HuH-7.5 (cell line): ENCODE data around the gene TCF7L2.

Source experiments
- DNase-seq: peaks from one replicate; pipeline ENCODE4 v3.0.0; 2011; ENCODE audit warnings: low spot score

TCF7L2 gene

DNA sequence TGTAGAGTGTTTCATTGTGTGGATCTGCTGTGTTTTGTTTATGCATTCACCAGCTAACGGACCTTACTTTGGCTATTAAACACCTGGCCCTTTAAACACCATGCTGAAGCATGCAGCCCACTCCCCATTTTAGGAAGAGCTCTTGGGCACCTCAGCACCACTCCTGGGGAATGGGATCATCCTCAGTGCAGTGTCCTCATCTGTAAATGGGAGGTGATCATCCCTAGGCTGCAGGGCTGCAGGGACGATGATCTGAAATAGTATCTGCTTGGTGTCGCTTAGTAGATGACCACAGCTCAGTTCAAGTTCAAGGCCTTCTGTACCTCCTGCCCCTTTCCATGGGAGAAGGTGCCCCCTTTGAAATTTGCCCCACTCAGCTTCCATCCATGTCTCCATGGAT, 229.9 kb downstream of the TCF7L2 start:
- no peak for DNase-seq

DNA sequence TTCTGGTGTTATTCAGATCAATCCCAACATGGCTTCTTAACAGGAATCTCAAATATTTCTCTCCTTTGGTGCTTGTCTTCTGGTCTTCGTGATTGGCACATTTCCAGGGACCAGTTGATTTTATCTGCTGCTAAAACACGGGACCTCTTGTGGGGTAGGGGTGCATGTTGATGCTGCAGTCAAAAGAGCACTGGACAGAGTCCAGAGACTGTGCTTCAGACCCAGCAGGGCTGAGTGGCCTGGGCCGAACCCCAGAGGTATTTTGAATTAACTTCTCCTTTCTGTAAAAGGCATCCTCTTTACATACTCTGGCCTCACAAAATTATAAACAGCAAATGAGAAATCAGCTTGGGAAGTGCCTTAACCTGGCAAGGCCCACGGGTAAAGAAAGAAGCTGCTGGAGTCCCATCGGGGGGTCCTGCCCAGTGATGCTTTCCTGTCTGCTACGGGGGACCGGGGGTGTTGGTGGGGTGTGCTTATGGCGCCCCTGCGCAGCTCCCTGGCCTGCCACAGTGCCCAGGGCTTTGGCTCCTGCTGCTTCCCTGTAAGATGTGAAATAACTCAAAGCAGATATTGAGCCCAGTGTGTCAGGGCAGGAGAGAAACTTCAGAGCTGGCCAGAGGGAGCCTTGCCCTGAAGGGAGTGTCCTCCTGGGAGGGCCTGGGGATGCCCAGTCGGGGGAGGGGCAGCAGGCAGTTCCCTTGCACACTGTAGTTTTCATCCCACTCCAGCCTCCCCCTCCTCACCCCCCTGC, 230.5 kb downstream of the TCF7L2 start:
- DNase-seq, result no peak

DNA sequence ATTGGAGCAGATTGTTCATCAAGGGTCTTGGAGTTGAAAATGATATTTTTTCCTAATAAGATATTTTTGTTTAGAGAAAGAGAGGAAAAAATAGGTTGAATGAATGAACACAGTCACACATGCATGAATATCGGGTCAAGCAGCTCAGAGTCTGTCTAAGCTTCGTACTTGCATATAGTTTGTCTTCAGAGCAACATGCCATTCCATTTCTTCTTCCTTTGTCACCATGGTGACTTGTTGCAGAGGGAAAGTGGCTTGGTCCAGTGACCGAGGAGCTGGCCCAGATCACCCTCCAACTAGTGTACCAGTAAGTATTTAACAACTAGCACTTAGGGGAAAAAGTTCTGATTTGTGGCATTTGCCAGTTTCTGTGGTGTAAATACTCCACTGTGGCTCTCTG, 232.1 kb downstream of the TCF7L2 start:
- DNase-seq, result no peak

DNA sequence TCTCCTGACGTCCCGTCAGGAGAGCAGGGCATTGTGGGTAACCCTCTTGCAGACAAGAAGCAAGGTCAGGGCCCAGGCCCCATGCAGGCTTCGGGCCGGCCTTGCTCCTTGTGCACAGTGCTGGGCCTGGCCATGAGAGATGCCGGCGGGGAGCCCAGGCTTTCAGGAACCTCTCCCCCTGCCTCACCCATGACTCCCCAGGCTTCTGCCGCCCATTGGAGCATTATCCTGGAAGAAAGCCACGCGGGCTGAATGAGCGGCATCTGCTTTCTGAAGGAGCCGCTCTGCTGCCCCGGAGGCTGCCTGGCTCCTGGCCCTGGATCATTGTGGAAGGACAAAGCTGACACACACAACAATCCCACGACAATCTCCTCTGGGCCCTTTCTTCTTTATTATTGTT, 233.5 kb downstream of the TCF7L2 start:
- DNase-seq, result no peak

DNA sequence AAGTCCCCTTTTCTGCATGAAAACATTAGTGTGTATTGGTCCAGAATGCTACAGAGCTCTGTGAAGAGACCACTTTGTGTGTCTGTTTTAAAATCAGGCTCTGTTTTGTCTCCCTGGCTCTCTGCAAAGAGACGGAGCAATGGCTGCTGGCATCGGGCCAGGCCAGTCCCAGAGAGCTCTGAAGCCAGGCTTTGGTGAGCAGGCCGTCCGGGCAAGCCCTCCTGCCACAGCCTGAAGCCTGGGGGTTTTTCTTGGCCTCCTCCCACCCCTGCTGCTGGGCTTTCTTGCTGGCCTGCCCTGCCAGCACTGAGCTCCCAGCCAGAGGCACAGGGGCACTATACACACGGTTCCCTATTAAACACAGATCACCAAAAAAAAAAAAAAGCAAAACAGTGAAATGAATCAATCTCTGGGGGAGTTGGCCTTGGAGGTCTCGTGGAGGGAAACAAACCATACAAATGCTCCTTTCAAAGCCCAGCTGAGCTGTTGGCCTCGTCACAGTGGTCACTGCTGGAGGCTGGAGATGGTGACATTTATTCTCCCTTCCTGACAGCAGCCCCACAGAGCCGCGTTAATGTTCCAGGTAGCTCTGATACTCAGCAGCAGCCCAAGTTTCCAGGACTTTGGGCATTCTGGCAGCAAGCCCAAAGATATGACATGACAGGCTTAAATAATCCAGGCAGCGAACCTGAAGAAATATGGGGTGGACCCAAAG, 237.2 kb downstream of the TCF7L2 start:
- no peak for DNase-seq

DNA sequence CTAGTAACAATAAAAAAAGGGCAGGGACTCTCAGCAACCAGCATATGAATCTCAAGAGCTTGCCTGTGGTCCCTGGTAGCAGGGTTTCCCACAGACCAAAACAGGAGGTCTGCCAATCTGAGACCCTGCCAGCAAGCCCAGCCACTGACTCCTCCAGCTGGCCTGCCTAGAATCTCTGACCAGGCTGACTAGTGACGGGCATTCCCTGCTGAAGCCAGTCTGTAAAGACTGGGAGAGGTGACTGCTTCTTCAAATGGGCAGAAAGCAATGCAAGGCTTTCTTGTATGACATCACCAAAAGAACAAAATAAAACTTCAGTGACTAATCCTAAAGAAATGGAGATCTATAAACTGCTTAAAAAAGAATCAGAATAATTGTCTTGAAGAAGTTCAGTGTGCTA, 249.4 kb downstream of the TCF7L2 start:
- DNase-seq, result no peak

DNA sequence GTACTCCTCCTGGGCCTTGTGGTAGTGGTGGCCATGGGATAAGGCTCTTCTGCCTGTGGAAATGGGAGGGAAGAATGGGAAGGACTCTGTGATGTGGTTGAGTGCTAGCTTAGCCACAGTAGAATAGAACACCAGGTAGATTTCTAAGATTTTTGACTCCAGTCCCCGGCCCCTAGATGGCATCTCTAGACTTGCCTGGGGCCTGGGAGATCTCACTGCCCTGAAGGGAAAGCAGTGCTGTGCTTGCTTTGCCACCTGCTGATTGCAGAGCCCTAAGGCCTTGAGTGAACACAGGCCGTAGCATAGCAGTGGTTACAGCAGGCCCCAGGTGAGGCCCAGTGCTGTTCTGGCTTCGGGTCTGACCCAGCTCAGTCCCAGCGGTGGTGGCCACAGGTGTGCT, 252.0 kb downstream of the TCF7L2 start:
- DNase-seq, result no peak

DNA sequence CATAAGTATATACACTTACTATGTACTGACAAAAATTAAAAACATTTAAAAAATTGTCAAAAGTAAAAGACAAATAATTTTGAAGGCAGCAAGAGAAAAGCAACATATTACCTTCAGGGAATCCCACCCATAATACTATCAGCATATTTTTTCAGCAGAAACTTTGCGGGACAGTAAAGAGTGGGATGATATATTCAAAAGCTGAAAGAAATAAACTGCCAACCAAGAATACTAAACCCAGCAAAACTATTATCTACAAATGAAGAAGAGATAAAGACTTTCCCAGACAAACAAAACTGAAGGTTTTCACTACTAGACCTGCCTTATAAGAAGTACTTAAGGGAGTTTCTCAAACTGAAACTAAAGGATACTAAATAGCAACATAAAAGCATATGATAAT, 257.9 kb downstream of the TCF7L2 start:
- DNase-seq, result no peak

DNA sequence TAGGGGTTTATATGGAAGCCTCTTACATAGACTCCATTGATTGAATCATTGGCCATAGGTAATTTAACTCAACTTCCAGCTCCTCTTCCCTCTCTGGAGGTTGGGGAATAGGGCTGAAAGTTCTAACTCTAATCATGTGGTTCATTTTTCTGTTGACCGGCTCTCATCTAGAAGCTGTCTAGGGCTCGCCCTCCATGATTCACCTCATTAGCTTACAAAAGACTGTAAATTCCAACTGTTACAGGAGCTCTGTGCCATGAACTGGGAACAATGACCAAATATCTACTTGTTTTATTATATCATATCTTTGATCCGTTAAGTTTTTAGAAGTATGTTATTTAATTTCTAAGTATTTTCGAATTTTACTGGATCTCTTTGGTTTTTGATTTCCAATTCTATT, 263.0 kb downstream of the TCF7L2 start:
- DNase-seq, result no peak

DNA sequence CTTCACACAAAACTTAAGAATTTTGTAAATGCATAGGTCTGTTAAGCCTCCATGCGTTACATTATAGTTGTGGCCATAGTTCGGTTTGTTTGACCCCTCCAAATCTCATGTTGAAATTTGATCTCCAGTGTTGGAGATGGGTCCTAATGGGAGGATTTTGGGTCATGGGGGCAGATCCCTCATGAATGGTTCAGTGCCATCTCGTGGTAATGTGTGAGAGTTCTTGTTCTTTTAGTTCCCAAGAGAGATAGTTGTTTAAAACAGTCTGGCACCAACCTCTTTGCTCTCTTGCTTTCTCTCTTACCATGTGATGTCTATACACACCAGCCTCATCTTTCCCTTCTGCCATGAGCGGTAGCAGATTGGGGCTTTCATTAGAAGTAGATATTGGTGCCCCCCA, 264.3 kb downstream of the TCF7L2 start:
- no peak for DNase-seq

DNA sequence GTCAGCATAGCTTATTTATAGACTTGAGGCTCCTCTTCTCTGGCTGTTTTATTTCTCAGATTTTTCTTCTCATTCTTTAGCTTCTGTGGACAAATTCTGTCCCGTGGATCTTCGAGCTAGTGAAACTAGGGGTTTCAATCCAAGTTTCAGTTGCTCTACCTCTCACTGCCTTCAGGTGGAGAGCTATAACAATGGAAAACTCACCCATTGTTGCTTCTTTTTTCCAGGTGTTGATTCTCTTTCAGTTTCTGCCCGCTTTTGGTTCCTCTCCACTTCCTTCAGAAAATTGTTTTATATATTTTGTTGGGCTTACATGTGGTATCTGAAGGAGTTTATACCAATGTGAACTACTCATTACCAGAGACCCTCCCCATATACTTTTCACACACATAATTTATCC, 266.1 kb downstream of the TCF7L2 start:
- no peak for DNase-seq
